SK-N-SH (cell line): ENCODE results near the gene PARN. TPM values are rescaled to one million over a fixed set of nuclear protein-coding genes. Genes with fewer than 3 reads are reported as not detected.

Source experiments
- CTCF ChIA-PET: fragments of 300-600, 350-600 bp; formaldehyde crosslinking; extraction: SDS; loops from one replicate; lab custom pipeline; 2021; lab: Yijun Ruan, JAX
- POLR2A ChIA-PET: fragments of 350-600 bp; sonication (Branson Sonifier 250); formaldehyde crosslinking; extraction: SDS; loops from one replicate; lab custom pipeline; 2020; ENCODE audit warnings: antibody characterized with exemption, inconsistent platforms; lab: Yijun Ruan, JAX
- DNase-seq: peaks from one replicate; pipeline ENCODE4 v3.0.0; 2012
- H2AFZ ChIP-seq: fragments of 200-600 bp; sonication (generic); 2 replicates; pipeline ENCODE4 v1.8.1; 2016; ENCODE audit warnings: antibody characterized with exemption, mild to moderate bottlenecking, low read depth
- H3F3A ChIP-seq: fragments of 200-600 bp; sonication (generic); replicated peaks from 2 replicates; pipeline ENCODE3; 2016; ENCODE audit warnings: antibody characterized with exemption, mild to moderate bottlenecking; ENCODE audit not compliant: insufficient read depth
- H3K27ac ChIP-seq, 2 experiments: fragments of 200-500 bp in 1 of 2; fragments of 200-600 bp in 1 of 2; sonication (Bioruptor generic) in 1 of 2; sonication (generic), shearing (Covaris generic) in 1 of 2; 2 replicates each; pipeline versions ENCODE4 v1.5.1 to v1.6.1; 2014 to 2016; ENCODE audit warnings: low read depth in 2 of 2, inconsistent platforms in 1 of 2, low read length in 1 of 2, mild to moderate bottlenecking in 1 of 2, mixed read lengths in 1 of 2
- H3K27me3 ChIP-seq: fragments of 200-600 bp; sonication (generic), shearing (Covaris generic); 2 replicates; pipeline ENCODE4 v1.6.1; 2016; ENCODE audit warnings: mixed run types; ENCODE audit not compliant: insufficient read depth
- H3K36me3 ChIP-seq, 2 experiments: fragments of 200-500 bp in 1 of 2; fragments of 200-600 bp in 1 of 2; sonication (Bioruptor generic) in 1 of 2; sonication (generic) in 1 of 2; replicated peaks in 1 of 2; 2 replicates each; pipeline versions ENCODE3 to v1.5.1; 2014 to 2016; ENCODE audit warnings: low read length in 1 of 2, mild to moderate bottlenecking in 1 of 2; ENCODE audit not compliant: insufficient read depth in 2 of 2, control insufficient read depth in 1 of 2
- H3K4me1 ChIP-seq, 2 experiments: fragments of 200-500 bp in 1 of 2; fragments of 200-600 bp in 1 of 2; sonication (Bioruptor generic) in 1 of 2; sonication (generic), shearing (Covaris generic) in 1 of 2; 2 replicates each; pipeline versions ENCODE4 v1.5.1 to v1.6.1; 2014 to 2016; ENCODE audit warnings: low read depth in 1 of 2, low read length in 1 of 2, mixed run types in 1 of 2; ENCODE audit not compliant: insufficient read depth in 2 of 2, control insufficient read depth in 1 of 2
- H3K4me2 ChIP-seq: fragments of 200-600 bp; sonication (generic), shearing (Covaris generic); 2 replicates; pipeline ENCODE4 v1.6.1; 2017; ENCODE audit warnings: mixed run types
- H3K4me3 ChIP-seq, 2 experiments: fragments of 200-500 bp in 1 of 2; fragments of 200-600 bp in 1 of 2; sonication (Bioruptor generic) in 1 of 2; sonication (generic), shearing (Covaris generic) in 1 of 2; 2 replicates each; pipeline versions ENCODE4 v1.5.1 to v1.8.1; 2014 to 2016; ENCODE audit warnings: low read depth in 2 of 2, inconsistent platforms in 1 of 2, low read length in 1 of 2, mild to moderate bottlenecking in 1 of 2, mixed read lengths in 1 of 2, moderate library complexity in 1 of 2
- H3K79me2 ChIP-seq: fragments of 200-600 bp; sonication (generic); 2 replicates; pipeline ENCODE4 v1.8.1; 2017; ENCODE audit warnings: mild to moderate bottlenecking; ENCODE audit not compliant: insufficient read depth
- H3K9ac ChIP-seq: fragments of 200-600 bp; sonication (generic); 2 replicates; pipeline ENCODE4 v1.6.1; 2017; ENCODE audit warnings: mixed run types
- H3K9me2 ChIP-seq: fragments of 200-600 bp; sonication (generic); 2 replicates; pipeline ENCODE4 v1.6.1; 2017; ENCODE audit warnings: mixed run types
- H3K9me3 ChIP-seq: fragments of 200-600 bp; sonication (generic); 2 replicates; pipeline ENCODE4 v1.6.1; 2017; ENCODE audit warnings: mixed run types, mild to moderate bottlenecking, moderate library complexity
- H4K20me1 ChIP-seq: fragments of 200-600 bp; sonication (generic); 2 replicates; pipeline ENCODE4 v1.6.1; 2017; ENCODE audit warnings: mild to moderate bottlenecking, mixed run types; ENCODE audit not compliant: insufficient read depth
- CHD2 ChIP-seq: fragments of 150-350 bp; IDR thresholded peaks from 2 replicates; pipeline ENCODE4 v1.6.1; 2018; ENCODE audit warnings: low read length; ENCODE audit not compliant: partially characterized antibody
- CTCF ChIP-seq: fragments of 200-600 bp; sonication (generic); IDR thresholded peaks from 2 replicates; pipeline ENCODE4 v1.6.1; 2017; ENCODE audit warnings: antibody characterized with exemption, mild to moderate bottlenecking, moderate library complexity
- ELF1 ChIP-seq: IDR thresholded peaks from 2 replicates; pipeline ENCODE4 v1.4.0; 2012
- EP300 ChIP-seq, 2 experiments: IDR thresholded peaks; 2 replicates each; pipeline versions ENCODE4 v1.4.0 to v1.6.1; 2012; ENCODE audit warnings: borderline replicate concordance in 1 of 2, low read depth in 1 of 2, low read length in 1 of 2
- EZH2phosphoT487 ChIP-seq: fragments of 200-600 bp; sonication (generic); IDR thresholded peaks from 2 replicates; pipeline ENCODE4 v1.6.1; 2017; ENCODE audit warnings: low read depth, mixed run types, mild to moderate bottlenecking, antibody characterized with exemption, moderate library complexity, borderline replicate concordance
- FOSL2 ChIP-seq: IDR thresholded peaks from 2 replicates; pipeline ENCODE4 v1.4.0; 2012; ENCODE audit warnings: low read depth, mild to moderate bottlenecking, moderate library complexity, borderline replicate concordance
- FOXJ3 ChIP-seq: sonication (generic); formaldehyde crosslinking; IDR thresholded peaks from 2 replicates; pipeline ENCODE4 v1.5.1; 2020; ENCODE audit warnings: mild to moderate bottlenecking, missing genetic modification reagents
- GABPA ChIP-seq: IDR thresholded peaks from 2 replicates; pipeline ENCODE4 v1.4.0; 2012; ENCODE audit warnings: low read depth, mild to moderate bottlenecking
- GATA2 ChIP-seq: sonication (generic); formaldehyde crosslinking; IDR thresholded peaks from 2 replicates; pipeline ENCODE4 v1.5.0; 2020; ENCODE audit warnings: mild to moderate bottlenecking, missing genetic modification reagents
- JUND ChIP-seq: IDR thresholded peaks from 2 replicates; pipeline ENCODE4 v1.4.0; 2012
- MAX ChIP-seq: IDR thresholded peaks from 2 replicates; pipeline ENCODE4 v1.4.0; 2012; ENCODE audit warnings: low read depth
- MEF2A ChIP-seq: IDR thresholded peaks from 2 replicates; pipeline ENCODE4 v1.4.0; 2012; ENCODE audit warnings: low read depth, borderline replicate concordance
- MXI1 ChIP-seq: IDR thresholded peaks from 2 replicates; pipeline ENCODE4 v1.6.1; 2012; ENCODE audit warnings: mild to moderate bottlenecking, low read depth, low read length, improper control_type of control experiment
- NFIC ChIP-seq: IDR thresholded peaks from 2 replicates; pipeline ENCODE4 v1.4.0; 2012; ENCODE audit warnings: borderline replicate concordance
- PBX3 ChIP-seq: IDR thresholded peaks from 2 replicates; pipeline ENCODE4; 2012
- POLR2AphosphoS5 ChIP-seq: IDR thresholded peaks from 2 replicates; pipeline ENCODE4 v1.6.1; 2012; ENCODE audit warnings: low read depth, low read length
- RAD21 ChIP-seq: IDR thresholded peaks from 2 replicates; pipeline ENCODE4 v1.6.1; 2012; ENCODE audit warnings: mild to moderate bottlenecking, low read length
- RCOR1 ChIP-seq: fragments of 150-350 bp; IDR thresholded peaks from 2 replicates; pipeline ENCODE4 v1.6.1; 2017; ENCODE audit warnings: antibody characterized with exemption, low read length
- RXRA ChIP-seq: IDR thresholded peaks from 2 replicates; pipeline ENCODE4 v1.4.0; 2012; ENCODE audit warnings: low read depth, mild to moderate bottlenecking, borderline replicate concordance
- SIN3A ChIP-seq: IDR thresholded peaks from 2 replicates; pipeline ENCODE4 v1.6.1; 2012; ENCODE audit warnings: low read depth, mild to moderate bottlenecking, low read length, moderate library complexity, borderline replicate concordance
- SMC3 ChIP-seq: IDR thresholded peaks from 2 replicates; pipeline ENCODE4 v1.6.1; 2012; ENCODE audit warnings: low read depth, low read length, improper control_type of control experiment
- TCF12 ChIP-seq: IDR thresholded peaks from 2 replicates; pipeline ENCODE4 v1.4.0; 2012
- TEAD4 ChIP-seq: IDR thresholded peaks from 2 replicates; pipeline ENCODE4 v1.4.0; 2012; ENCODE audit warnings: mild to moderate bottlenecking, borderline replicate concordance; ENCODE audit not compliant: insufficient read depth
- USF1 ChIP-seq: IDR thresholded peaks from 2 replicates; pipeline ENCODE4 v1.4.0; 2012; ENCODE audit warnings: low read depth, borderline replicate concordance
- WGBS: methylation state at CpG from one replicate; pipeline ENCODE4 v1.1.6; 2017; ENCODE audit warnings: low lambda C conversion rate; 5-methylcytosine and 5-hydroxymethylcytosine counted together
- polyA plus RNA-seq, 3 experiments: library from polyadenylated mRNA; depleted of rRNA; stranded (reverse); fragments of >200 nt; gene quantifications; 2 replicates each; pipeline ENCODE4 v1.2.3, GENCODE V29; 2012

PARN gene
- polyA plus RNA-seq, 1 of the 3 experiments (the other 2 are of a cell fraction): 20.5 TPM

- peak overlapping the region; percentile 68 to 74; a peak in 3 of 4 replicates for H3K27ac ChIP-seq
- peak overlapping the region; percentile 31 to 36; a peak in 2 of 4 replicates for H3K4me3 ChIP-seq
- CTCF ChIA-PET: interaction anchor here (1.2 to 2.4 kb wide), 5 partner anchors 9 to 237 kb away, joined by 3 to 8 read pairs (median 5); no protein-coding TSS in a partner anchor
- peak; percentile 68 for DNase-seq
- H3K27me3 ChIP-seq: no peaks in the 10 kb centered on the region
- no peaks in the 10 kb centered on the region for H4K20me1 ChIP-seq
- TF ChIP-seq CHD2 (peak; percentile 69), RAD21 (no peak), MXI1 (peak; percentile 99), RXRA (no peak; the same call in 1 of the 2 replicates), PBX3 (peak; percentile 95), RCOR1 (peak; percentile 96), FOXJ3 (no peak), MEF2A (no peak), GATA2 (no peak), JUND (peak; percentile 80), TCF12 (peak; percentile 82), EP300 (IDR thresholded peaks at IDR 0.05; ENCODE audit: borderline replicate concordance in 1 of 2, low read depth in 1 of 2, low read length in 1 of 2) (peak in 1 of 2 experiments; percentile 64; a peak in 2 of 4 replicates), ELF1 (no peak), SMC3 (no peak), GABPA (no peak), TEAD4 (peak; percentile 42; the same call in 1 of the 2 replicates), EZH2phosphoT487 (no peak), CTCF (no peak), NFIC (peak; percentile 90), SIN3A (peak; percentile 99), MAX (peak; percentile 98), FOSL2 (peak; percentile 89), USF1 (peak; percentile 11; the same call in 1 of the 2 replicates), POLR2AphosphoS5 (peak; percentile 50; the same call in 1 of the 2 replicates)
- no peaks in the 10 kb centered on the region for H3K9me2 ChIP-seq
- peak overlapping the region; percentile 78 for H3K4me2 ChIP-seq
- 13% methylated on average over 20 of the region's 20 CpGs for WGBS
- H3K36me3 ChIP-seq: peaks cover 1 to 4% of the 10 kb centered on the region in 2 experiments
- H3K4me1 ChIP-seq: peaks cover 21 to 22% of the 10 kb centered on the region in 2 experiments
- no peaks in the 10 kb centered on the region for H3F3A ChIP-seq
- H3K9ac ChIP-seq: peak overlapping the region; percentile 23; the same call in 1 of the 2 replicates
- POLR2A ChIA-PET: no interaction called here
- no peaks in the 10 kb centered on the region for H3K9me3 ChIP-seq
- H2AFZ ChIP-seq: no peak overlapping the region
- H3K79me2 ChIP-seq: no peaks in the 10 kb centered on the region; the same call in 1 of the 2 replicates
Observed at GRCh38 chr16:14486520-14487303, 143.3 kb downstream of the PARN start.
